ENCODE measurements around the gene MADCAM1. TPM values are rescaled to one million over a fixed set of nuclear protein-coding genes. Genes with fewer than 3 reads are reported as not detected.
A peak's percentile ranks its signal among the peaks of the same experiment; 100 is the strongest.

MADCAM1 gene
- total and polyA plus RNA-seq, 7 donors, result 0.08 to 1.8 (median 0.33) TPM

DNA sequence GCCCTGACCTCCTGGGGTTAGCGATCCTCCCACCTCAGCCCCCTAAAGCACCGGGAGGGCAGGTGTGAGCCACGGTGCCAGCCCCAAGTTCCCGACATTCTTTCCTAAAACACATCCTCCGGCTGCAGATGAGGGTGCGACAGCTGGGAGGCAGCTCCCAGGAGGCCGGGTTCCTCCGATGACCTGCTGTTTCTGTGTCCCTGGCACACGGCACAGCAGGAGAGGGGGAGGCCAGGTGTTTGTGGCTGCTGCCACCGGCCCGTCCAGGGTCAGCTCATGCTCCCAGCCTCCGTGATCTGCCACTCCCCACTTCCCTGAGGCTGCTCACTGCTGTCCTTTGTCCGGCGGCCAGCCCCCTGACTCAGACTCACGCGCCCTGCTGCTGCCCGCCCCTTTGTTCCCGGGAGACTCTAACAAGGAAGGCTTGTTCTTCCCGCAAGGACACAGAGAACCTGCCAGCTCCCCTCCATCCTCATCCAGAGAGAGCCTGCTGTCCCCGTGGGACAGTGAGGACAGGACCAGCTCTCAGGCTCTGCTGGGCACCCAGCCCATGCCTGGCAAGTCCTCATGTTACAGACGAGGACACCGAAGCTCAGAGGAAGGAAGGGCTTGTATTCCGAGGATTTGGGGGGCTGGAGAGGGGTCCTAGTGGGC lies 10.6 kb upstream of the MADCAM1 start:
- no peak for TF ChIP-seq CTCF (IDR thresholded peaks at IDR 0.05)
- DNase-seq (peak in 1 of 2 donors; percentile 69), ATAC-seq (no peak)
- WGBS, 3 donors, result 8 to 12% (median 8%) methylated on average over 16 to 23 of the region's 23 CpGs
- Histone ChIP-seq H3K27me3 (ENCODE audit: insufficient read depth in 3 of 3, low read length in 2 of 3) (peaks cover 0 to 22% (median 2%) of the 10 kb centered on the region in 3 donors), H3K4me1 (peaks cover 11% of the 10 kb centered on the region), H3K36me3 (ENCODE audit: insufficient read depth in 1 of 2, low read depth in 1 of 2) (no peaks in the 10 kb centered on the region), H3K4me3 (no peak overlapping the region), H3K27ac (no peak overlapping the region), H3K9me3 (no peaks in the 10 kb centered on the region)
- intact Hi-C loops (cut with DNase I), result loop anchor here in 1 of 2 donors (10.0 kb wide), 1 partner anchor 101 kb away; no protein-coding TSS in a partner anchor

- Histone ChIP-seq H3K36me3 (ENCODE audit: insufficient read depth in 1 of 2, low read depth in 1 of 2) (no peaks in the 10 kb centered on the region), H3K9me3 (no peaks in the 10 kb centered on the region), H3K4me1 (peaks cover 11% of the 10 kb centered on the region), H3K4me3 (peak overlapping the region; percentile 92), H3K27me3 (ENCODE audit: insufficient read depth in 3 of 3, low read length in 2 of 3) (peaks cover 0 to 19% (median 2%) of the 10 kb centered on the region in 3 donors), H3K27ac (peak overlapping the region; percentile 93)
- DNase-seq, result peak; percentile 98 to 99
- intact Hi-C loops (cut with DNase I), result loop anchor here in 1 of 2 donors (10.0 kb wide), 1 partner anchor 104 kb away; no protein-coding TSS in a partner anchor
- ATAC-seq, result peak; percentile 95 to 98 (median 97)
- no peak for TF ChIP-seq CTCF (IDR thresholded peaks at IDR 0.05)
- WGBS, 3 donors, result 0 to 1% (median 1%) methylated on average over 69 to 114 of the region's 114 CpGs
Measured at GRCh38 chr19:488505-489417, 7.5 kb upstream of the MADCAM1 start.

DNA sequence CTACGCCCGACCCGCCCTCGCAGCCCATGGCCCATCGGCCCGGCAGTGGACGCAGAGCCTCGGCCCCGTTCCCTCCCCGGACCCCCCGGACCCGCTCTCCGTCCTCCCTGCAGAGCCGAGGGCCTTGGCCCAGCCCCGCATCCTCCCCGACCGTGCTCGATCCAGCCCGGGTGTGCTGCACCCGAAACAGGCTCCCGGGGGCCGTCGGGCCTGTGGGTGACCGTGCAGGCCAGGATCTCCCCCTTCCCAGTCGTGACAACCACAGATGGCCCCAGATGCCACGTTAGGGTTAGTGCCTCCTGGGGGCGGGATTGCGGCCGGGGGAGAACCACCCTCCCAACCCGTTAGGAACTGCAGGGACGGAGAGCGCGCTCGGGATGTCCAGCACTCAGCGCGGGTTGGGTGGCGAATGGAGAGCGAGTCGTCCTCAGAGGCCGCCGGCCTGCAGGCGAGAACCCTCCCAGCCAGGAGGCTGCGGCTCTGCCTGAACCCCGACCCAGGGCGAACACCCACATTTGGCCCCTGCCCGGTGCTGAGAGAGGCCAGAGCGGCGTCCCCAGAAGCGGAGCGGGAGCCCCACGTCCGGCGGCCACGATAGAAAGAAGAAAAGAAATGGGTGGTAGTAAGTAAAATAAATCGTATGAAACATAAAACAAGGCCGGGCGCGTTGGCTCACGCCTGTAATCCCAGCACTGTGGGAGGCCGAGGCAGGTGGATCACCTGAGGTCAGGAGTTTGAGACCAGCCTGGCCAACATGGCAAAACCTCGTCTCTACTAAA lies 6.7 kb upstream of the MADCAM1 start:
- Histone ChIP-seq H3K9me3 (no peaks in the 10 kb centered on the region), H3K27ac (peak overlapping the region; percentile 93), H3K36me3 (ENCODE audit: insufficient read depth in 1 of 2, low read depth in 1 of 2) (no peaks in the 10 kb centered on the region), H3K27me3 (ENCODE audit: insufficient read depth in 3 of 3, low read length in 2 of 3) (peaks cover 0 to 17% (median 2%) of the 10 kb centered on the region in 3 donors), H3K4me1 (peaks cover 11% of the 10 kb centered on the region), H3K4me3 (peak overlapping the region; percentile 92)
- TF ChIP-seq CTCF (IDR thresholded peaks at IDR 0.05), result no peak
- ATAC-seq (peak; percentile 29 to 40 (median 31)), DNase-seq (peak; percentile 58 to 73)
- WGBS, 3 donors, result 13 to 32% (median 14%) methylated on average over 51 to 61 of the region's 61 CpGs
- intact Hi-C loops (cut with DNase I), result loop anchor here in 1 of 2 donors (10.0 kb wide), 1 partner anchor 105 kb away; no protein-coding TSS in a partner anchor

DNA sequence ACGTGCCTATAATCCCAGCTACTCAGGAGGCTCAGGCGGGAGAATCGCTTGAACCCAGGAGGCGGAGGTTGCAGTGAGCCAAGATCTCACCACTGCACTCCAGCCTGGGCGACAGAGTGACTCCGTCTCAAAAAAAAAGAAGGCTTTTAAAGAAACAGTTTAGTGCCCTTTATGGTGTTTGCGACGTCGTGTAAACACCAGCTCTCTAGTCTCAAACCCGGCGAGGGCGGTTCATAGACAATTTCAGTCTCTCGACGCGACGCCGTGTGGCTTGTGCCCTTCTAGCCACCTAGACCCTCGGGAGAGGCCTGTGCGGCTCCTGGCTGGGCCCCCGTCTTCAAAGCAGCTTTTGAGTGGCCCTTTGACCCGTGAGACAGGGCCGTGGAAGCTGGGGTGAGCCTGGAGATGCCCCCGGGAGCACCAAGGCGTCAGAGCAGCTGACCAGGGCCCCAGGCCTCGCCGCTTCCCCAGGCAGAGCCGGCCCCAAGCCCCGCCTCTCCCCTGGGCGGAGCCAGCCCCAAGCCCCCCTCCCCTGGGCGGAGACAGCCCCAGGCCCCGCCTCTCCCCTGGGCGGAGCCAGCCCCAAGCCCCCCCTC lies 5.0 kb upstream of the MADCAM1 start:
- Histone ChIP-seq H3K27me3 (ENCODE audit: insufficient read depth in 3 of 3, low read length in 2 of 3) (peaks cover 0 to 16% (median 6%) of the 10 kb centered on the region in 3 donors), H3K9me3 (no peaks in the 10 kb centered on the region), H3K4me3 (peak overlapping the region; percentile 30), H3K27ac (peak overlapping the region; percentile 69), H3K4me1 (peaks cover 11% of the 10 kb centered on the region), H3K36me3 (ENCODE audit: insufficient read depth in 1 of 2, low read depth in 1 of 2) (no peaks in the 10 kb centered on the region)
- 70 to 75% (median 73%) methylated on average over 27 to 32 of the region's 32 CpGs for WGBS, 3 donors
- ATAC-seq, result peak in 2 of 4 donors; percentile 14 to 44
- intact Hi-C loops (cut with DNase I), result no loop called here
- peak in 1 of 2 donors; percentile 81 for DNase-seq
- no peak for TF ChIP-seq CTCF (IDR thresholded peaks at IDR 0.05)

All from psoas muscle (tissue), 8 donors.